GM23338 (cell line): ENCODE measurements around the gene ACTR1A. TPM values are rescaled to one million over a fixed set of nuclear protein-coding genes. Genes with fewer than 3 reads are reported as not detected.

Experiments used
- ATAC-seq: fragments of 200-7000 bp; cut with Tn5 transposase; 3 replicates; pipeline ENCODE4 v1.9.1; 2020
- DNase-seq: peaks from one replicate; pipeline ENCODE4 v3.0.0-alpha.2; 2015; ENCODE audit warnings: low spot score
- H2AFZ ChIP-seq: fragments of 200-600 bp; sonication (generic); 2 replicates; pipeline ENCODE4 v1.8.0; 2016; ENCODE audit warnings: antibody characterized with exemption, mild to moderate bottlenecking, moderate library complexity
- H3F3A ChIP-seq: fragments of 200-600 bp; sonication (generic); replicated peaks from 2 replicates; pipeline ENCODE4 v1.8.0; 2017; ENCODE audit warnings: antibody characterized with exemption, mixed run types, low read depth
- H3K27ac ChIP-seq: fragments of 200-600 bp; sonication (generic); 2 replicates; pipeline ENCODE4 v1.6.1; 2016; ENCODE audit warnings: low read depth
- H3K27me3 ChIP-seq: fragments of 200-600 bp; sonication (generic); 2 replicates; pipeline ENCODE4 v1.8.0; 2016; ENCODE audit warnings: mild to moderate bottlenecking, mixed run types, moderate library complexity; ENCODE audit not compliant: insufficient read depth
- H3K36me3 ChIP-seq: fragments of 200-600 bp; sonication (generic); 2 replicates; pipeline ENCODE4 v1.8.0; 2016; ENCODE audit warnings: mild to moderate bottlenecking; ENCODE audit not compliant: insufficient read depth
- H3K4me1 ChIP-seq: fragments of 200-600 bp; sonication (generic); 2 replicates; pipeline ENCODE4 v1.8.0; 2016; ENCODE audit warnings: mild to moderate bottlenecking, moderate library complexity; ENCODE audit not compliant: insufficient read depth
- H3K4me2 ChIP-seq: fragments of 200-600 bp; sonication (generic); 2 replicates; pipeline ENCODE4 v1.7.1; 2017; ENCODE audit warnings: mixed run types
- H3K4me3 ChIP-seq: fragments of 200-600 bp; sonication (generic); 2 replicates; pipeline ENCODE4 v1.6.1; 2016; ENCODE audit warnings: mixed run types
- H3K79me2 ChIP-seq: fragments of 200-600 bp; sonication (generic); replicated peaks from 2 replicates; pipeline ENCODE4 v1.8.0; 2017; ENCODE audit warnings: mild to moderate bottlenecking; ENCODE audit not compliant: insufficient read depth
- H3K9me2 ChIP-seq: fragments of 200-600 bp; sonication (generic); 2 replicates; pipeline ENCODE4 v1.8.0; 2017; ENCODE audit not compliant: insufficient read depth
- H4K20me1 ChIP-seq: fragments of 200-600 bp; sonication (generic); replicated peaks from 2 replicates; pipeline ENCODE4 v1.8.0; 2017; ENCODE audit warnings: mild to moderate bottlenecking; ENCODE audit not compliant: insufficient read depth
- H3K27ac Mint-ChIP-seq: 2 replicates; pipeline ENCODE4 v1.8.0; 2020; ENCODE audit warnings: inconsistent platforms, mild to moderate bottlenecking, moderate library complexity, mixed read lengths
- H3K27me3 Mint-ChIP-seq: 3 replicates; pipeline ENCODE4 v1.8.0; 2022; ENCODE audit warnings: low read depth, mild to moderate bottlenecking, moderate library complexity, mixed read lengths, inconsistent platforms; ENCODE audit not compliant: insufficient read depth, poor library complexity
- H3K36me3 Mint-ChIP-seq: 3 replicates; pipeline ENCODE4 v1.8.0; 2021; ENCODE audit warnings: low read depth, mild to moderate bottlenecking, inconsistent platforms, moderate library complexity, mixed read lengths
- H3K4me1 Mint-ChIP-seq: 3 replicates; pipeline ENCODE4 v1.8.0; 2020; ENCODE audit warnings: mild to moderate bottlenecking, inconsistent platforms, mixed read lengths
- H3K4me3 Mint-ChIP-seq: 3 replicates; pipeline ENCODE4 v1.8.0; 2021; ENCODE audit warnings: moderate library complexity, mild to moderate bottlenecking, inconsistent platforms, mixed read lengths
- H3K9me3 Mint-ChIP-seq: 3 replicates; pipeline ENCODE4 v1.8.0; 2020; ENCODE audit warnings: moderate library complexity, mild to moderate bottlenecking, inconsistent platforms, mixed read lengths
- CREB1 ChIP-seq: fragments of 250-450 bp; sonication (Bioruptor Pico); IDR thresholded peaks from 2 replicates; pipeline ENCODE4 v1.5.0; 2020; ENCODE audit warnings: low read depth, mild to moderate bottlenecking, moderate library complexity
- EZH2 ChIP-seq: fragments of 200-600 bp; sonication (generic); IDR thresholded peaks from one replicate; pipeline ENCODE4 v1.8.0; 2017; ENCODE audit warnings: antibody characterized with exemption, mild to moderate bottlenecking, low read depth; ENCODE audit not compliant: unreplicated experiment
- EZH2phosphoT487 ChIP-seq: fragments of 200-600 bp; sonication (generic); IDR thresholded peaks from one replicate; pipeline ENCODE4 v1.8.1; 2018; ENCODE audit warnings: antibody characterized with exemption; ENCODE audit not compliant: unreplicated experiment
- JUNB ChIP-seq: IDR thresholded peaks from one replicate; pipeline ENCODE4 v1.6.1; 2016; ENCODE audit warnings: antibody characterized with exemption; ENCODE audit not compliant: unreplicated experiment
- NANOG ChIP-seq: IDR thresholded peaks from 2 replicates; pipeline ENCODE4 v1.6.1; 2016; ENCODE audit warnings: antibody characterized with exemption, borderline replicate concordance
- STAT1 ChIP-seq: IDR thresholded peaks from one replicate; pipeline ENCODE4 v1.6.1; 2016; ENCODE audit warnings: antibody characterized with exemption; ENCODE audit not compliant: unreplicated experiment
- ZNF114 ChIP-seq: fragments of 250-450 bp; sonication (Bioruptor Pico); IDR thresholded peaks from 2 replicates; pipeline ENCODE4 v1.5.0; 2020; ENCODE audit warnings: mild to moderate bottlenecking, moderate library complexity
- ZNF331 ChIP-seq: fragments of 250-450 bp; sonication (Bioruptor Pico); IDR thresholded peaks from 2 replicates; pipeline ENCODE4 v1.5.0; 2020; ENCODE audit warnings: low read depth, mild to moderate bottlenecking, moderate library complexity
- polyA plus RNA-seq: library from polyadenylated mRNA; unstranded; fragments of >200 nt; fragmentation: Nextera tagmentation; extraction: Ambion mirVana; gene quantifications from 2 replicates; pipeline ENCODE4 v1.2.1, GENCODE V29; 2016
- total RNA-seq: library from RNA; depleted of rRNA; stranded (reverse); fragments of >200 nt; shearing (Covaris generic); gene quantifications from 2 replicates; pipeline ENCODE4 v1.2.3, GENCODE V29; 2014
- TF ChIP-seq, protein P1 (sequence below): fragments of 250-450 bp; sonication (Bioruptor Pico); IDR thresholded peaks from 2 replicates; pipeline ENCODE4 v1.5.0; 2020; ENCODE audit warnings: mild to moderate bottlenecking, moderate library complexity
- TF ChIP-seq, protein P2 (sequence below), 2 experiments: fragments of 200-600 bp in 1 of 2; sonication (generic) in 1 of 2; conservative IDR thresholded peaks; 2 replicates each; pipeline versions ENCODE4 v1.5.1 to v1.6.1; 2016 to 2017; ENCODE audit warnings: antibody characterized with exemption in 2 of 2, low read depth in 2 of 2, mild to moderate bottlenecking in 2 of 2, moderate library complexity in 1 of 2
- TF ChIP-seq, protein P3 (sequence below): IDR thresholded peaks from one replicate; pipeline ENCODE4 v1.6.1; 2018; ENCODE audit warnings: antibody characterized with exemption; ENCODE audit not compliant: unreplicated experiment

The ACTR1A gene
- total and polyA plus RNA-seq, 2 experiments from 2014 or later = 39.4 to 101 TPM

DNA sequence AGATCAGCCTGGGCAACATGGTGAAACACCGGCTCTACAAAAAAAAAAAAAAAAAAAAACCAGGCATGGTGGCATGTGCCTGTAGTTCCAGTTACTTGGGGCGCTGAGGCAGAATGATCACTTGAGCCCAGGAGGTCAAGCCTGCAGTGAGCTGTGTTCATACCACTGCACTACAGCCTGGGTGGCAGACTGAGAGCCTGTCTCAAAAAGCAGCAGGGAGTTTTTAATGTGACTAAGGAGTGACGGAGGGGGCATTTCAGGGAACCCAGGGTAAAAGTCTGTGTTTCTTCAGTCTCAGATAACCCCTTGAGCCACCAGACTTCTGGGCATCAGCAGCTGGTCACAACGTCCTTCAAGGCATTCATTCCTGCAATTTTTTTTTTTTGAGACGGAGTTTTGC, 49.0 kb downstream of the ACTR1A start (continued):
- TF ChIP-seq, protein P1, sequence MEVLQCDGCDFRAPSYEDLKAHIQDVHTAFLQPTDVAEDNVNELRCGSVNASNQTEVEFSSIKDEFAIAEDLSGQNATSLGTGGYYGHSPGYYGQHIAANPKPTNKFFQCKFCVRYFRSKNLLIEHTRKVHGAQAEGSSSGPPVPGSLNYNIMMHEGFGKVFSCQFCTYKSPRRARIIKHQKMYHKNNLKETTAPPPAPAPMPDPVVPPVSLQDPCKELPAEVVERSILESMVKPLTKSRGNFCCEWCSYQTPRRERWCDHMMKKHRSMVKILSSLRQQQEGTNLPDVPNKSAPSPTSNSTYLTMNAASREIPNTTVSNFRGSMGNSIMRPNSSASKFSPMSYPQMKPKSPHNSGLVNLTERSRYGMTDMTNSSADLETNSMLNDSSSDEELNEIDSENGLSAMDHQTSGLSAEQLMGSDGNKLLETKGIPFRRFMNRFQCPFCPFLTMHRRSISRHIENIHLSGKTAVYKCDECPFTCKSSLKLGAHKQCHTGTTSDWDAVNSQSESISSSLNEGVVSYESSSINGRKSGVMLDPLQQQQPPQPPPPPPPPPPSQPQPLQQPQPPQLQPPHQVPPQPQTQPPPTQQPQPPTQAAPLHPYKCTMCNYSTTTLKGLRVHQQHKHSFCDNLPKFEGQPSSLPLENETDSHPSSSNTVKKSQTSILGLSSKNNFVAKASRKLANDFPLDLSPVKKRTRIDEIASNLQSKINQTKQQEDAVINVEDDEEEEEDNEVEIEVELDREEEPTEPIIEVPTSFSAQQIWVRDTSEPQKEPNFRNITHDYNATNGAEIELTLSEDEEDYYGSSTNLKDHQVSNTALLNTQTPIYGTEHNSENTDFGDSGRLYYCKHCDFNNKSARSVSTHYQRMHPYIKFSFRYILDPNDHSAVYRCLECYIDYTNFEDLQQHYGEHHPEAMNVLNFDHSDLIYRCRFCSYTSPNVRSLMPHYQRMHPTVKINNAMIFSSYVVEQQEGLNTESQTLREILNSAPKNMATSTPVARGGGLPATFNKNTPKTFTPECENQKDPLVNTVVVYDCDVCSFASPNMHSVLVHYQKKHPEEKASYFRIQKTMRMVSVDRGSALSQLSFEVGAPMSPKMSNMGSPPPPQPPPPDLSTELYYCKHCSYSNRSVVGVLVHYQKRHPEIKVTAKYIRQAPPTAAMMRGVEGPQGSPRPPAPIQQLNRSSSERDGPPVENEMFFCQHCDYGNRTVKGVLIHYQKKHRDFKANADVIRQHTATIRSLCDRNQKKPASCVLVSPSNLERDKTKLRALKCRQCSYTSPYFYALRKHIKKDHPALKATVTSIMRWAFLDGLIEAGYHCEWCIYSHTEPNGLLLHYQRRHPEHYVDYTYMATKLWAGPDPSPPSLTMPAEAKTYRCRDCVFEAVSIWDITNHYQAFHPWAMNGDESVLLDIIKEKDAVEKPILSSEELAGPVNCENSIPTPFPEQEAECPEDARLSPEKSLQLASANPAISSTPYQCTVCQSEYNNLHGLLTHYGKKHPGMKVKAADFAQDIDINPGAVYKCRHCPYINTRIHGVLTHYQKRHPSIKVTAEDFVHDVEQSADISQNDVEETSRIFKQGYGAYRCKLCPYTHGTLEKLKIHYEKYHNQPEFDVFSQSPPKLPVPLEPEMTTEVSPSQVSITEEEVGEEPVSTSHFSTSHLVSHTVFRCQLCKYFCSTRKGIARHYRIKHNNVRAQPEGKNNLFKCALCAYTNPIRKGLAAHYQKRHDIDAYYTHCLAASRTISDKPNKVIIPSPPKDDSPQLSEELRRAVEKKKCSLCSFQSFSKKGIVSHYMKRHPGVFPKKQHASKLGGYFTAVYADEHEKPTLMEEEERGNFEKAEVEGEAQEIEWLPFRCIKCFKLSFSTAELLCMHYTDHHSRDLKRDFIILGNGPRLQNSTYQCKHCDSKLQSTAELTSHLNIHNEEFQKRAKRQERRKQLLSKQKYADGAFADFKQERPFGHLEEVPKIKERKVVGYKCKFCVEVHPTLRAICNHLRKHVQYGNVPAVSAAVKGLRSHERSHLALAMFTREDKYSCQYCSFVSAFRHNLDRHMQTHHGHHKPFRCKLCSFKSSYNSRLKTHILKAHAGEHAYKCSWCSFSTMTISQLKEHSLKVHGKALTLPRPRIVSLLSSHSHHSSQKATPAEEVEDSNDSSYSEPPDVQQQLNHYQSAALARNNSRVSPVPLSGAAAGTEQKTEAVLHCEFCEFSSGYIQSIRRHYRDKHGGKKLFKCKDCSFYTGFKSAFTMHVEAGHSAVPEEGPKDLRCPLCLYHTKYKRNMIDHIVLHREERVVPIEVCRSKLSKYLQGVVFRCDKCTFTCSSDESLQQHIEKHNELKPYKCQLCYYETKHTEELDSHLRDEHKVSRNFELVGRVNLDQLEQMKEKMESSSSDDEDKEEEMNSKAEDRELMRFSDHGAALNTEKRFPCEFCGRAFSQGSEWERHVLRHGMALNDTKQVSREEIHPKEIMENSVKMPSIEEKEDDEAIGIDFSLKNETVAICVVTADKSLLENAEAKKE (CRISPR knock-in tag) = no peak
- TF ChIP-seq CREB1 (CRISPR knock-in tag) = no peak
- no peak for TF ChIP-seq NANOG

DNA sequence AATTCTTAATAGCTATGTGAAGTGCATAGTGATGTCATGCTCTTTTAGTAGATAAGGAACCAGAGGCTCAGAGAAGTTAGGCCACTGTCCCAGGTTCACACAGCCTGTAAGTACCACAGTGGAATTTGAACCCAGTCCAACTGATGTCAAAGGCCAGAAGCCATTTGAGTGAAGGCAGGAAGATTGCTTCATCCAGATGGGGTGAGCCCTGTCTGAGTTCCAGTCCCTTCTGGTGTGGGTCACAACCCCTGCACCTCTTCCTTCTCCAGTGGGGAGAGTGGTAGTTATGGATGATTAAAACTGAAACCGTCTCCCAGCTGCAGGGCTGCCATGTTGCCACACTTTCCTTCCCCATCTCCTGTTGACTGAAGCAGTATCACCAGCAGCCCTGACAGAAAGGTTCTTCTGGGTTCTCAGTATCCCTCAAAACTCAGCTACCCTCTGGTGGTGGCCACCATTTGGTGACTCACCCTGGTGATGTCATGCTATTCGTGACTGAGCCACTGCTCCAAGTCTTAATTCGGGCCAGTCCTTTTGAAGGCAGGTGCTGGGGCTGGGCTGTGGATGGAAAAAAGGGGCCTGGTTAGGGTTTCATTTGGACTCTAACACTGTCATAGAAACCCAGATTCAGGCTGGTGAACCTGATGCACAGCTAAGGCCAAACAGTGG, 49.7 kb downstream of the ACTR1A start:
- H3K27ac Mint-ChIP-seq = peak overlapping the region; percentile 61
- H3K9me2 ChIP-seq = no peaks in the 10 kb centered on the region
- peaks cover 53% of the 10 kb centered on the region for H3K4me1 Mint-ChIP-seq
- no peaks in the 10 kb centered on the region for H3K27me3 ChIP-seq
- H3K4me3 ChIP-seq = no peak overlapping the region
- DNase-seq = no peak
- H3F3A ChIP-seq = peaks cover 38% of the 10 kb centered on the region
- H2AFZ ChIP-seq = no peak overlapping the region
- peaks cover 27% of the 10 kb centered on the region for H3K27me3 Mint-ChIP-seq
- peaks cover 51% of the 10 kb centered on the region for H3K4me1 ChIP-seq
- H3K27ac ChIP-seq = peak overlapping the region; percentile 86; the same call in 1 of the 2 replicates
- peaks cover 33% of the 10 kb centered on the region for H3K79me2 ChIP-seq
- peak overlapping the region; percentile 68 for H3K4me2 ChIP-seq
- peaks cover 12% of the 10 kb centered on the region for H3K36me3 ChIP-seq
- peaks cover 11% of the 10 kb centered on the region for H4K20me1 ChIP-seq
- no peak for ATAC-seq
- peaks cover 38% of the 10 kb centered on the region for H3K36me3 Mint-ChIP-seq
- H3K4me3 Mint-ChIP-seq = peak overlapping the region; percentile 37; the same call in 1 of the 3 replicates
- no peaks in the 10 kb centered on the region; the same call in 2 of the 3 replicates for H3K9me3 Mint-ChIP-seq
- TF ChIP-seq EZH2 (no peak), STAT1 (no peak), CREB1 (CRISPR knock-in tag) (no peak), JUNB (no peak), ZNF331 (CRISPR knock-in tag) (no peak), ZNF114 (CRISPR knock-in tag) (no peak), NANOG (no peak), EZH2phosphoT487 (no peak)
- TF ChIP-seq, protein P2, sequence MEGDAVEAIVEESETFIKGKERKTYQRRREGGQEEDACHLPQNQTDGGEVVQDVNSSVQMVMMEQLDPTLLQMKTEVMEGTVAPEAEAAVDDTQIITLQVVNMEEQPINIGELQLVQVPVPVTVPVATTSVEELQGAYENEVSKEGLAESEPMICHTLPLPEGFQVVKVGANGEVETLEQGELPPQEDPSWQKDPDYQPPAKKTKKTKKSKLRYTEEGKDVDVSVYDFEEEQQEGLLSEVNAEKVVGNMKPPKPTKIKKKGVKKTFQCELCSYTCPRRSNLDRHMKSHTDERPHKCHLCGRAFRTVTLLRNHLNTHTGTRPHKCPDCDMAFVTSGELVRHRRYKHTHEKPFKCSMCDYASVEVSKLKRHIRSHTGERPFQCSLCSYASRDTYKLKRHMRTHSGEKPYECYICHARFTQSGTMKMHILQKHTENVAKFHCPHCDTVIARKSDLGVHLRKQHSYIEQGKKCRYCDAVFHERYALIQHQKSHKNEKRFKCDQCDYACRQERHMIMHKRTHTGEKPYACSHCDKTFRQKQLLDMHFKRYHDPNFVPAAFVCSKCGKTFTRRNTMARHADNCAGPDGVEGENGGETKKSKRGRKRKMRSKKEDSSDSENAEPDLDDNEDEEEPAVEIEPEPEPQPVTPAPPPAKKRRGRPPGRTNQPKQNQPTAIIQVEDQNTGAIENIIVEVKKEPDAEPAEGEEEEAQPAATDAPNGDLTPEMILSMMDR (conservative IDR thresholded peaks at IDR 0.05; ENCODE audit: low read depth in 2 of 2) = no peak
- TF ChIP-seq, protein P3, sequence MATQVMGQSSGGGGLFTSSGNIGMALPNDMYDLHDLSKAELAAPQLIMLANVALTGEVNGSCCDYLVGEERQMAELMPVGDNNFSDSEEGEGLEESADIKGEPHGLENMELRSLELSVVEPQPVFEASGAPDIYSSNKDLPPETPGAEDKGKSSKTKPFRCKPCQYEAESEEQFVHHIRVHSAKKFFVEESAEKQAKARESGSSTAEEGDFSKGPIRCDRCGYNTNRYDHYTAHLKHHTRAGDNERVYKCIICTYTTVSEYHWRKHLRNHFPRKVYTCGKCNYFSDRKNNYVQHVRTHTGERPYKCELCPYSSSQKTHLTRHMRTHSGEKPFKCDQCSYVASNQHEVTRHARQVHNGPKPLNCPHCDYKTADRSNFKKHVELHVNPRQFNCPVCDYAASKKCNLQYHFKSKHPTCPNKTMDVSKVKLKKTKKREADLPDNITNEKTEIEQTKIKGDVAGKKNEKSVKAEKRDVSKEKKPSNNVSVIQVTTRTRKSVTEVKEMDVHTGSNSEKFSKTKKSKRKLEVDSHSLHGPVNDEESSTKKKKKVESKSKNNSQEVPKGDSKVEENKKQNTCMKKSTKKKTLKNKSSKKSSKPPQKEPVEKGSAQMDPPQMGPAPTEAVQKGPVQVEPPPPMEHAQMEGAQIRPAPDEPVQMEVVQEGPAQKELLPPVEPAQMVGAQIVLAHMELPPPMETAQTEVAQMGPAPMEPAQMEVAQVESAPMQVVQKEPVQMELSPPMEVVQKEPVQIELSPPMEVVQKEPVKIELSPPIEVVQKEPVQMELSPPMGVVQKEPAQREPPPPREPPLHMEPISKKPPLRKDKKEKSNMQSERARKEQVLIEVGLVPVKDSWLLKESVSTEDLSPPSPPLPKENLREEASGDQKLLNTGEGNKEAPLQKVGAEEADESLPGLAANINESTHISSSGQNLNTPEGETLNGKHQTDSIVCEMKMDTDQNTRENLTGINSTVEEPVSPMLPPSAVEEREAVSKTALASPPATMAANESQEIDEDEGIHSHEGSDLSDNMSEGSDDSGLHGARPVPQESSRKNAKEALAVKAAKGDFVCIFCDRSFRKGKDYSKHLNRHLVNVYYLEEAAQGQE = no peak
